Inflammatory macrophage treated with lipopolysaccharide for 1 hour (primary cell): ENCODE measurements around the gene RPS6KA3.

Experiments used
- DNase-seq, 2 donors: peaks; one replicate each; pipeline ENCODE4 v3.0.0-alpha.2; 2020 to 2022

RPS6KA3 gene

GRCh38 chrX:20266810-20267606 lies at the start of gene RPS6KA3:
RPS6KA3 (minus strand) TSS chrX:20266909; CDS start chrX:20266632, 277 bp downstream.
- peak; percentile 83 for DNase-seq

- DNase-seq: no peak
These were observed 48.4 kb upstream of the RPS6KA3 start for GRCh38 chrX:20315140-20315539.

- peak; percentile 22 to 25 for DNase-seq
These were observed 47.2 kb upstream of the RPS6KA3 start for GRCh38 chrX:20313899-20314298.

- no peak for DNase-seq
These were observed 45.3 kb upstream of the RPS6KA3 start for GRCh38 chrX:20312018-20312417.

GRCh38 chrX:20311505-20311904 lies 44.8 kb upstream of the RPS6KA3 start:
- DNase-seq: no peak

GRCh38 chrX:20309806-20310205 lies 43.1 kb upstream of the RPS6KA3 start:
- DNase-seq: no peak

- no peak for DNase-seq
These were observed 40.0 kb upstream of the RPS6KA3 start for GRCh38 chrX:20306668-20307067.

GRCh38 chrX:20300822-20301221 lies 34.1 kb upstream of the RPS6KA3 start:
- no peak for DNase-seq

GRCh38 chrX:20294957-20295356 lies 28.2 kb upstream of the RPS6KA3 start:
- no peak for DNase-seq

GRCh38 chrX:20294284-20294683 lies 27.6 kb upstream of the RPS6KA3 start:
- DNase-seq: no peak

- no peak for DNase-seq
These were observed 18.8 kb upstream of the RPS6KA3 start for GRCh38 chrX:20285511-20285910.

GRCh38 chrX:20284992-20285391 lies 18.3 kb upstream of the RPS6KA3 start:
- no peak for DNase-seq

GRCh38 chrX:20284444-20284843 lies 17.7 kb upstream of the RPS6KA3 start:
- no peak for DNase-seq

GRCh38 chrX:20280938-20281337 lies 14.2 kb upstream of the RPS6KA3 start:
- no peak for DNase-seq

GRCh38 chrX:20274121-20274520 lies 7.4 kb upstream of the RPS6KA3 start:
- DNase-seq: no peak

GRCh38 chrX:20271730-20272129 lies 5.0 kb upstream of the RPS6KA3 start:
- DNase-seq: no peak

GRCh38 chrX:20271186-20271585 lies 4.5 kb upstream of the RPS6KA3 start:
- DNase-seq: no peak

- peak in 1 of 2 donors; percentile 25 for DNase-seq
These were observed 3.8 kb upstream of the RPS6KA3 start for GRCh38 chrX:20270562-20270890.

- DNase-seq: no peak
These were observed 3.3 kb upstream of the RPS6KA3 start for GRCh38 chrX:20269848-20270561.

GRCh38 chrX:20267931-20268701 lies 1.4 kb upstream of the RPS6KA3 start:
- DNase-seq: peak; percentile 29 to 40

GRCh38 chrX:20267607-20267930 lies 860 bp upstream of the RPS6KA3 start:
- DNase-seq: no peak

GRCh38 chrX:20265726-20266681 lies 705 bp downstream of the RPS6KA3 start:
- DNase-seq: peak; percentile 23 to 24
